Ovary (tissue), 3 donors: ENCODE measurements around the gene ACKR2.

Experiments
- CTCF ChIP-seq, 3 donors: fragments of 450-650 bp in 2 of 3; fragments of 200-600 bp in 1 of 3; IDR thresholded peaks; one replicate each; pipeline versions ENCODE4 v1.5.1 to v1.8.0; 2016 to 2022; ENCODE audit warnings: antibody characterized with exemption in 3 of 3, mild to moderate bottlenecking in 1 of 3
- EP300 ChIP-seq: sonication (generic); formaldehyde crosslinking; IDR thresholded peaks from one replicate; pipeline ENCODE4 v1.6.1; 2017; ENCODE audit warnings: antibody characterized with exemption
- donor health status: DM: no; HTN: no; CAD: no.

- TF ChIP-seq CTCF (IDR thresholded peaks at IDR 0.05), result no peak
- TF ChIP-seq EP300, result no peak
Observed at GRCh38 chr3:42786631-42787030, 22.6 kb upstream of the ACKR2 start.
